Heart left ventricle (tissue), 13 donors: ENCODE results near the gene PCNX1.
"Not testable (repeated sequence)": the region's sequence is repeated elsewhere in the genome, so short reads cannot be mapped to it uniquely, and the experiment has no call there.

Experiments
- CTCF ChIP-seq, 12 donors: fragments of 200-600 bp; sonication (generic) in 4 of 12; IDR thresholded peaks; one replicate each; pipeline versions ENCODE4 v1.5.0 to v1.8.0; 2018 to 2022; ENCODE audit warnings: antibody characterized with exemption in 12 of 12, mild to moderate bottlenecking in 5 of 12
- POLR2A ChIP-seq, 2 donors: fragments of 450-650 bp; IDR thresholded peaks; one replicate each; pipeline ENCODE4 v1.6.1; 2017; ENCODE audit warnings: antibody characterized with exemption in 2 of 2, mild to moderate bottlenecking in 2 of 2, moderate library complexity in 2 of 2
- donor health status: ischemic (EF 13 %, LVEDD 7.1; RV severe dilation, severe dysfunction).
- donor health status: DM: no; HTN: yes; CAD: no.
- donor health status: DM: no; HTN: no; CAD: no.
- donor health status: ischemic (EF 25% LVEDD 6.9; RV normal size, moderate dysfunction).
- donor health status: ischemic (EF 25% LVEDD 5.7; RV mildly dilated, moderate dysfunction).
- donor health status: ischemic (EF 35%, LVEDD 5.7; RV mildly dilated, moderate dysfunction).
- donor health status: nonischemic (EF 11% LVEDD 7.7; RV severe dilation, severe dysfunction).
- donor health status: DM: yes; HTN: yes; CAD: no.
- donor health status: PGD.
- donor health status: ischemic (EF 29% LVEDD 5.4; RV normal size, mild dysfunction).
- donor health status: nonischemic (EF 23%, LVEDD 6.1; RV moderate dilation, normal function).

DNA sequence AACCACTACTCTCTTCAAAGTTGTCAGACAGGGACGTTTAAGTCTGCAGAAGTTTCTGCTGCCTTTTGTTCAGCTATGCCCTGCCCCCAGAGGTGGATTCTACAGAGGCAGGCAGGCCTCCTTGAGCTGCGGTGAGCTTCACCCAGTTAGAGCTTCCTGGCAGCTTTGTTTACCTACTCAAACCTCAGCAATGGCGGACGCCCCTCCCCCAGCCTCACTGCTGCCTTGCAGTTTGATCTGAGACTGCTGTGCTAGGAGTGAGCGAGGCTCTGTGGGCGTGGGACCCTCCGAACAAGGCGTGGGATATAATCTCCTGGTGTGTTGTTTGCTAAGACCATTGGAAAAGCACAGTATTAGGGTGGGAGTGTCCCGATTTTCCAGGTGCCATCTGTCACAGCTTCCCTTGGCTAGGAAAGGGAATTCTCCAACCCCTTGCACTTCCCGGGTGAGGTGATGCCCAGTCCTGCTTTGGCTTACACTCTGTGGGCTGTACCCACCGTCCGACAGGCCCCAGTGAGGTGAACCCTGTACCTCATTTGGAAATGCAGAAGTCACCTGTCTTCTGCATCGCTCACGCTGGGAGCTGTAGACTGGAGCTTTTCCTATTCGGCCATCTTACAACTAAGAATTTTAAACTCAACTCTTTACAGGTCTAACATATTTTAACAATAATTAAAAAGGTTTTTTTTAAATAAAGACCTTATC is 34.5 kb downstream of the PCNX1 start:
- not testable (repeated sequence) for TF ChIP-seq CTCF, POLR2A (IDR thresholded peaks at IDR 0.05)
